Muscle of arm (tissue), 12 donors: ENCODE results near the gene RSPH9. TPM values are rescaled to one million over a fixed set of nuclear protein-coding genes. Genes with fewer than 3 reads are reported as not detected.
A peak's percentile ranks its signal among the peaks of the same experiment; 100 is the strongest.

Experiments
- DNase-seq: peaks from one replicate; pipeline ENCODE4 v3.0.0-alpha.2; 2013
- polyA plus RNA-seq, 12 donors: library from polyadenylated mRNA; unstranded; fragments of 120-200 nt; gene quantifications; one replicate each; pipeline ENCODE4 v1.2.1, GENCODE V29; 2013; ENCODE audit not compliant: insufficient read length in 12 of 12

The RSPH9 gene
- polyA plus RNA-seq, 12 donors, result 0.33 to 1.2 (median 0.72) TPM; not detected in 2

- no peak for DNase-seq
These were observed 64.9 kb downstream of the RSPH9 start for GRCh38 chr6:43709654-43710303.

- DNase-seq, result no peak
These were observed 65.7 kb downstream of the RSPH9 start for GRCh38 chr6:43710576-43710975.

- no peak for DNase-seq
These were observed 67.7 kb downstream of the RSPH9 start for GRCh38 chr6:43712579-43712978.

GRCh38 chr6:43713643-43714310, 68.9 kb downstream of the RSPH9 start:
- no peak for DNase-seq

GRCh38 chr6:43714311-43715055, 69.6 kb downstream of the RSPH9 start:
- DNase-seq, result no peak

- DNase-seq, result no peak
These were observed 70.4 kb downstream of the RSPH9 start for GRCh38 chr6:43715056-43715788.

GRCh38 chr6:43716099-43716498, 71.3 kb downstream of the RSPH9 start:
- DNase-seq, result peak; percentile 77

GRCh38 chr6:43717389-43717788, 72.6 kb downstream of the RSPH9 start:
- DNase-seq, result no peak

- no peak for DNase-seq
These were observed 73.0 kb downstream of the RSPH9 start for GRCh38 chr6:43717822-43718221.

GRCh38 chr6:43718387-43719105, 73.7 kb downstream of the RSPH9 start:
- DNase-seq, result no peak

- DNase-seq, result no peak
These were observed 74.7 kb downstream of the RSPH9 start for GRCh38 chr6:43719511-43719910.

- DNase-seq, result no peak
These were observed 76.2 kb downstream of the RSPH9 start for GRCh38 chr6:43720999-43721398.

Other genes starting within 250 kb of the RSPH9 start
- gene ABCC10, start 217.5 kb upstream of the RSPH9 start, polyA plus RNA-seq, result 10 to 100 TPM in 11 of 12 donors, not detected in 1; 11.8 to 29.7 (median 15.5) TPM
- 1 to 10 TPM in 10 of 12 donors, not detected in 2; 1.5 to 4.9 (median 2.0) TPM for gene DLK2, start 189.5 kb upstream of the RSPH9 start, polyA plus RNA-seq
- gene TJAP1, start 167.5 kb upstream of the RSPH9 start, polyA plus RNA-seq, result 10 to 100 TPM in 11 of 12 donors, not detected in 1; 21.2 to 38.0 (median 25.5) TPM
- gene LRRC73, start 134.7 kb upstream of the RSPH9 start, polyA plus RNA-seq, result under 1 TPM in 7 of 12 donors, not detected in 5; 0.10 to 0.18 (median 0.13) TPM
- 10 to 100 TPM in 11 of 12 donors, not detected in 1; 72.9 to 96.0 (median 85.0) TPM for gene YIPF3, start 128.1 kb upstream of the RSPH9 start, polyA plus RNA-seq
- gene POLR1C, start 127.9 kb upstream of the RSPH9 start, polyA plus RNA-seq, result 10 to 100 TPM in 10 of 12 donors, not detected in 2; 11.0 to 22.1 (median 16.8) TPM
- gene XPO5, start 69.0 kb upstream of the RSPH9 start, polyA plus RNA-seq, result 10 to 100 TPM in 11 of 12 donors, not detected in 1; 22.5 to 39.6 (median 27.7) TPM
- gene POLH, start 68.9 kb upstream of the RSPH9 start, polyA plus RNA-seq, result 10 to 100 TPM in 9 of 12 donors, 1 to 10 TPM in 2, not detected in 1; 4.0 to 16.1 (median 12.7) TPM
- 10 to 100 TPM in 11 of 12 donors, not detected in 1; 32.1 to 48.0 (median 38.0) TPM for gene GTPBP2, start 15.8 kb upstream of the RSPH9 start, polyA plus RNA-seq
- 10 to 100 TPM in 10 of 12 donors, not detected in 2; 14.6 to 20.6 (median 17.3) TPM for gene MAD2L1BP, start 9.2 kb upstream of the RSPH9 start, polyA plus RNA-seq
- gene MRPS18A, start 42.8 kb downstream of the RSPH9 start, polyA plus RNA-seq, result 10 to 100 TPM in 11 of 12 donors, not detected in 1; 26.7 to 38.0 (median 31.5) TPM
- gene VEGFA, start 125.2 kb downstream of the RSPH9 start, polyA plus RNA-seq, result 100 to 1,000 TPM in 2 of 12 donors, 10 to 100 TPM in 9, not detected in 1; 53.9 to 123 (median 69.4) TPM